Measurements from ENCODE around the gene LRRC75A. TPM values are rescaled to one million over a fixed set of nuclear protein-coding genes. Genes with fewer than 3 reads are reported as not detected.

LRRC75A gene
- polyA plus RNA-seq, 1 donor from 2014 or later: 0.53 TPM

- Histone ChIP-seq H3K27ac (ENCODE audit: low read length) (no peak overlapping the region), H4K20me1 (ENCODE audit: insufficient read depth) (no peaks in the 10 kb centered on the region), H3K9me3 (ENCODE audit: low read length) (no peaks in the 10 kb centered on the region), H3K36me3 (ENCODE audit: insufficient read depth, low read length) (no peaks in the 10 kb centered on the region), H3K9me2 (ENCODE audit: insufficient read depth, low read length) (no peaks in the 10 kb centered on the region), H3K4me3 (ENCODE audit: low read length) (peak overlapping the region; percentile 63), H3F3A (ENCODE audit: insufficient read depth, low read length, poor library complexity, severe bottlenecking) (no peaks in the 10 kb centered on the region), H3K9ac (ENCODE audit: low read length) (no peak overlapping the region), H3K27me3 (ENCODE audit: insufficient read depth, low read depth, low read length) (peaks cover 25% of the 10 kb centered on the region), H3K4me2 (ENCODE audit: low read length) (no peak overlapping the region), H3K79me2 (replicated peaks; ENCODE audit: insufficient read depth, low read length) (no peaks in the 10 kb centered on the region), H2AFZ (ENCODE audit: low read depth, low read length) (no peak overlapping the region)
- TF ChIP-seq SMC3 (conservative IDR thresholded peaks at IDR 0.05; ENCODE audit: poor library complexity) (peak; percentile 2), REST (IDR thresholded peaks at IDR 0.05; ENCODE audit: borderline replicate concordance) (no peak), TAF1 (IDR thresholded peaks at IDR 0.05; ENCODE audit: low read depth) (no peak)
These were observed 879 bp upstream of the LRRC75A start for GRCh38 chr17:16492613-16493530.

GRCh38 chr17:16491131-16491702 lies 776 bp downstream of the LRRC75A start:
- Histone ChIP-seq H3K9ac (ENCODE audit: low read length) (peak overlapping the region; percentile 39), H3K79me2 (replicated peaks; ENCODE audit: insufficient read depth, low read length) (no peaks in the 10 kb centered on the region), H3K27me3 (ENCODE audit: insufficient read depth, low read depth, low read length) (peaks cover 25% of the 10 kb centered on the region), H3F3A (ENCODE audit: insufficient read depth, low read length, poor library complexity, severe bottlenecking) (no peaks in the 10 kb centered on the region), H3K4me2 (ENCODE audit: low read length) (no peak overlapping the region), H4K20me1 (ENCODE audit: insufficient read depth) (no peaks in the 10 kb centered on the region), H3K4me3 (ENCODE audit: low read length) (peak overlapping the region; percentile 65), H3K9me3 (ENCODE audit: low read length) (no peaks in the 10 kb centered on the region), H3K9me2 (ENCODE audit: insufficient read depth, low read length) (no peaks in the 10 kb centered on the region), H3K27ac (ENCODE audit: low read length) (no peak overlapping the region), H2AFZ (ENCODE audit: low read depth, low read length) (no peak overlapping the region), H3K36me3 (ENCODE audit: insufficient read depth, low read length) (no peaks in the 10 kb centered on the region)
- TF ChIP-seq TAF1 (IDR thresholded peaks at IDR 0.05; ENCODE audit: low read depth): no peak
- TF ChIP-seq SMC3 (conservative IDR thresholded peaks at IDR 0.05; ENCODE audit: poor library complexity): no peak
- TF ChIP-seq REST (IDR thresholded peaks at IDR 0.05; ENCODE audit: borderline replicate concordance): no peak
- no peak for TF ChIP-seq MXI1 (conservative IDR thresholded peaks at IDR 0.05; ENCODE audit: poor library complexity, severe bottlenecking)
- TF ChIP-seq EZH2 (IDR thresholded peaks at IDR 0.05; ENCODE audit: borderline replicate concordance, insufficient read depth, low read length, poor library complexity, severe bottlenecking): no peak
- no peak for TF ChIP-seq RAD21 (conservative IDR thresholded peaks at IDR 0.05)
- TF ChIP-seq POLR2AphosphoS5 (IDR thresholded peaks at IDR 0.05): no peak
